Type B pancreatic cell (in vitro differentiated cells): ENCODE results near the gene IFT57. TPM values are rescaled to one million over a fixed set of nuclear protein-coding genes. Genes with fewer than 3 reads are reported as not detected.

Experiments
- DNase-seq: peaks from one replicate; pipeline ENCODE4 v3.0.0; 2021; ENCODE audit warnings: mixed read lengths; ENCODE audit not compliant: unreplicated experiment; ENCODE audit errors: extremely low spot score
- H3K27ac Mint-ChIP-seq: 2 replicates; pipeline ENCODE4 v1.8.0; 2021; ENCODE audit warnings: mild to moderate bottlenecking, mixed read lengths
- H3K27me3 Mint-ChIP-seq: 2 replicates; pipeline ENCODE4 v1.8.0; 2021; ENCODE audit warnings: mixed read lengths
- H3K36me3 Mint-ChIP-seq: 2 replicates; pipeline ENCODE4 v1.8.0; 2021; ENCODE audit warnings: mixed read lengths
- H3K4me1 Mint-ChIP-seq: one replicate; pipeline ENCODE4 v1.8.0; 2021; ENCODE audit warnings: mixed read lengths; ENCODE audit not compliant: unreplicated experiment
- H3K4me3 Mint-ChIP-seq: 2 replicates; pipeline ENCODE4 v1.8.0; 2021; ENCODE audit warnings: mild to moderate bottlenecking, mixed read lengths
- H3K9me3 Mint-ChIP-seq: 2 replicates; pipeline ENCODE4 v1.8.0; 2021; ENCODE audit warnings: mixed read lengths
- CTCF ChIP-seq: fragments of 200-600 bp; sonication (generic); conservative IDR thresholded peaks from 2 replicates; pipeline ENCODE4 v1.5.0; 2021; ENCODE audit warnings: antibody characterized with exemption, mild to moderate bottlenecking
- total RNA-seq: library from RNA; stranded (reverse); gene quantifications from 2 replicates; pipeline ENCODE4 v1.2.1, GENCODE V29; 2021; ENCODE audit warnings: low replicate concordance

Gene IFT57
- total RNA-seq, 1 donor from 2014 or later: 95.7 TPM

- Mint-ChIP-seq H3K27me3 (no peaks in the 10 kb centered on the region), H3K27ac (no peak overlapping the region), H3K36me3 (peaks cover 30% of the 10 kb centered on the region), H3K9me3 (peaks cover 5% of the 10 kb centered on the region), H3K4me3 (no peak overlapping the region), H3K4me1 (peaks cover 16% of the 10 kb centered on the region)
- no peak for TF ChIP-seq CTCF
- DNase-seq: no peak
Measured at GRCh38 chr3:108183971-108184370, 38.3 kb downstream of the IFT57 start.

GRCh38 chr3:108183181-108183580 lies 39.0 kb downstream of the IFT57 start:
- no peak for TF ChIP-seq CTCF
- Mint-ChIP-seq H3K4me1 (peaks cover 19% of the 10 kb centered on the region), H3K9me3 (peaks cover 5% of the 10 kb centered on the region), H3K27ac (no peak overlapping the region), H3K36me3 (peaks cover 35% of the 10 kb centered on the region), H3K4me3 (no peak overlapping the region), H3K27me3 (no peaks in the 10 kb centered on the region)
- no peak for DNase-seq

- no peak for DNase-seq
- TF ChIP-seq CTCF: no peak
- Mint-ChIP-seq H3K36me3 (peaks cover 37% of the 10 kb centered on the region), H3K27ac (no peak overlapping the region), H3K9me3 (peaks cover 5% of the 10 kb centered on the region), H3K4me3 (no peak overlapping the region), H3K4me1 (peaks cover 19% of the 10 kb centered on the region), H3K27me3 (no peaks in the 10 kb centered on the region)
Measured at GRCh38 chr3:108182339-108182738, 39.9 kb downstream of the IFT57 start.

GRCh38 chr3:108181172-108181571 lies 41.1 kb downstream of the IFT57 start:
- no peak for TF ChIP-seq CTCF
- Mint-ChIP-seq H3K4me3 (no peak overlapping the region), H3K27me3 (no peaks in the 10 kb centered on the region), H3K9me3 (peaks cover 5% of the 10 kb centered on the region), H3K36me3 (peaks cover 34% of the 10 kb centered on the region), H3K4me1 (peaks cover 19% of the 10 kb centered on the region), H3K27ac (no peak overlapping the region)
- no peak for DNase-seq

- peaks cover 4% of the 10 kb centered on the region for H3K9me3 Mint-ChIP-seq
- no peak overlapping the region for H3K4me3 Mint-ChIP-seq
- peaks cover 27% of the 10 kb centered on the region for H3K36me3 Mint-ChIP-seq
- no peaks in the 10 kb centered on the region for H3K27me3 Mint-ChIP-seq
- peaks cover 19% of the 10 kb centered on the region for H3K4me1 Mint-ChIP-seq
- no peak for DNase-seq
- TF ChIP-seq CTCF: no peak
- H3K27ac Mint-ChIP-seq: no peak overlapping the region
Measured at GRCh38 chr3:108180194-108180593, 42.0 kb downstream of the IFT57 start.

- Mint-ChIP-seq H3K4me3 (no peak overlapping the region), H3K27ac (no peak overlapping the region), H3K4me1 (peaks cover 19% of the 10 kb centered on the region), H3K9me3 (no peaks in the 10 kb centered on the region), H3K27me3 (no peaks in the 10 kb centered on the region), H3K36me3 (peaks cover 21% of the 10 kb centered on the region)
- no peak for DNase-seq
- no peak for TF ChIP-seq CTCF
Measured at GRCh38 chr3:108178676-108179075, 43.5 kb downstream of the IFT57 start.
